ENCODE measurements around the gene PPM1J.

DNA sequence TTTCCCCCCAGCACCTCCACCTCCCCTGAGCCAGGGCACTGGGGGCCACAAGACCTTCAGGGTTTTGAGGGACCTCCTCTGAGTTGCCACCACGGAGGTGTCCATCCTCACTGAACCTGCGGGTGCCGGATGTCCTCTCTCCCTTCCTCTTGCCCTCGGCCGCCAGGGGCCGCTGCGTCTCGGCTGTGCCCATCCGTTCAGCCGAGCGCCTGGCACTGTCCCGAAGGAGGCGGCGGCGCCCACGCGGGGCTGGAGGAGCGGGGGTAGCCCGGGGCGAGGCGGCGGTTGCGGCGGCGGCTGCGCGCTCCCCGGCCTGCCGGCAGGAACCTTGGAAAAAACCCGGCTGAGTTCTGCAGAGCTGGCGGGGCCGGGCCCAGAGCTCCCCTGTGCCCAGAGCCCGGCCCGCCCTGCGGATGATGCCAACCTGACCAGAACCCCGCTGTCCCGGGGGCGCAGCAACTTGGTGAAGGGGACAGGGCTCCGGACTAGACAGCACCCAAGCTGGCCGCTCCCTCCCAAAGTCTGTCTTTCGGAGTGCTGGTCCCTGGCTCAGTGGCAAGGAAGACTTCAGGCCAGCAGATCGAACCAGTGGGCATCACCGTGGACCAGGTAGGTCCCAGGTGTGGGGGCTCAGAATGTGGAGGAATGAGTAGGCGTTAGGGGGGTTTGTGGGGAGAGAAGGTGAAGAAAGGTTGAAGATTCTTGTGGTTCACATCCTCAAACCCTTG is 3.7 kb upstream of the PPM1J start:
- peak; percentile 64 to 94 for TF ChIP-seq CTCF (IDR thresholded peaks at IDR 0.05)
- TF ChIP-seq POLR2A (IDR thresholded peaks at IDR 0.05): no peak

All from suprapubic skin (tissue), 3 donors.